BJ (cell line): ENCODE results near the gene SAYSD1. TPM values are rescaled to one million over a fixed set of nuclear protein-coding genes. Genes with fewer than 3 reads are reported as not detected.

Source experiments
- CTCF ChIA-PET: fragments of 350-600 bp; formaldehyde crosslinking; extraction: SDS; loops from one replicate; lab custom pipeline; 2021; ENCODE audit warnings: antibody characterized with exemption, inconsistent platforms; lab: Yijun Ruan, JAX
- POLR2A ChIA-PET: fragments of 300-600 bp; sonication (Branson Sonifier 250); formaldehyde crosslinking; extraction: SDS; loops from one replicate; lab custom pipeline; 2021; ENCODE audit warnings: antibody characterized with exemption; lab: Charles Lee
- DNase-seq: peaks from one replicate; pipeline ENCODE4 v3.0.0-alpha.2; 2011; ENCODE audit warnings: low read depth
- H3K27me3 ChIP-seq: 2 replicates; pipeline ENCODE4 v1.6.0; 2011; ENCODE audit warnings: low read length; ENCODE audit not compliant: control insufficient read depth, insufficient read depth
- H3K36me3 ChIP-seq: 2 replicates; pipeline ENCODE4 v1.5.1; 2011; ENCODE audit warnings: low read length; ENCODE audit not compliant: control insufficient read depth, insufficient read depth
- H3K4me3 ChIP-seq: 2 replicates; pipeline ENCODE4 v1.5.1; 2011; ENCODE audit warnings: low read depth, mild to moderate bottlenecking, control low read depth, low read length
- CTCF ChIP-seq: IDR thresholded peaks from 2 replicates; pipeline ENCODE4 v1.5.1; 2011; ENCODE audit warnings: low read depth, mild to moderate bottlenecking, control low read depth, inconsistent platforms, low read length, moderate library complexity; ENCODE audit not compliant: insufficient read depth
- polyA plus RNA-seq: library from polyadenylated mRNA; depleted of rRNA; stranded (reverse); fragments of >200 nt; gene quantifications from 2 replicates; pipeline ENCODE4 v1.2.3, GENCODE V29; 2011

SAYSD1 gene
- polyA plus RNA-seq, 1 experiment: 9.7 TPM

- no peaks in the 10 kb centered on the region for H3K36me3 ChIP-seq
- ChIA-PET CTCF (interaction anchor here (0.6 to 1.4 kb wide), 7 partner anchors 11 to 1209 kb away, joined by 3 to 6 read pairs (median 3); no protein-coding TSS in a partner anchor), POLR2A (no interaction called here)
- peak; percentile 43 for TF ChIP-seq CTCF
- DNase-seq: no peak
- H3K27me3 ChIP-seq: no peaks in the 10 kb centered on the region
- no peak overlapping the region for H3K4me3 ChIP-seq
Observed at GRCh38 chr6:39102071-39102820, 12.7 kb downstream of the SAYSD1 start.

- CTCF ChIA-PET: no interaction called here
- H3K27me3 ChIP-seq: no peaks in the 10 kb centered on the region
- no peak for TF ChIP-seq CTCF
- POLR2A ChIA-PET: no interaction called here
- no peak overlapping the region for H3K4me3 ChIP-seq
- H3K36me3 ChIP-seq: no peaks in the 10 kb centered on the region
- DNase-seq: no peak
Observed at GRCh38 chr6:39100358-39100757, 14.6 kb downstream of the SAYSD1 start.

GRCh38 chr6:39095578-39095977 is 19.4 kb downstream of the SAYSD1 start:
- no peak for DNase-seq
- TF ChIP-seq CTCF: no peak
- ChIA-PET CTCF (no interaction called here), POLR2A (no interaction called here)
- Histone ChIP-seq H3K36me3 (no peaks in the 10 kb centered on the region), H3K27me3 (no peaks in the 10 kb centered on the region), H3K4me3 (no peak overlapping the region)

GRCh38 chr6:39093149-39093708 is 21.8 kb downstream of the SAYSD1 start:
- Histone ChIP-seq H3K4me3 (no peak overlapping the region), H3K27me3 (no peaks in the 10 kb centered on the region), H3K36me3 (no peaks in the 10 kb centered on the region)
- TF ChIP-seq CTCF: no peak
- POLR2A ChIA-PET: no interaction called here
- DNase-seq: no peak
- CTCF ChIA-PET: interaction anchor here (1.7 kb wide), 1 partner anchor 208 kb away, joined by 4 read pairs; no protein-coding TSS in a partner anchor

GRCh38 chr6:39092124-39092523 is 22.9 kb downstream of the SAYSD1 start:
- no peak for DNase-seq
- TF ChIP-seq CTCF: no peak
- CTCF ChIA-PET: interaction anchor here (1.7 kb wide), 1 partner anchor 210 kb away, joined by 4 read pairs; no protein-coding TSS in a partner anchor

More at GRCh38 chr6:39092124-39092523, 22.9 kb downstream of the SAYSD1 start:
- Histone ChIP-seq H3K27me3 (no peaks in the 10 kb centered on the region), H3K4me3 (no peak overlapping the region), H3K36me3 (no peaks in the 10 kb centered on the region)
- POLR2A ChIA-PET: no interaction called here
